T-cell (primary cell): ENCODE data around the gene CXCL16. TPM values are rescaled to one million over a fixed set of nuclear protein-coding genes. Genes with fewer than 3 reads are reported as not detected.
"Not testable (repeated sequence)": the region's sequence is repeated elsewhere in the genome, so short reads cannot be mapped to it uniquely, and the experiment has no call there.

Experiments
- ATAC-seq, 4 experiments: fragments of 200-7000 bp in 3 of 4; fragments of 150-1000 bp in 1 of 4; cut with Tn5 transposase; replicated peaks in 1 of 4; 1 replicate in 3 of 4; 2 replicates in 1 of 4; pipeline ENCODE4 v1.10.0; 2021; ENCODE audit warnings: moderate library complexity in 3 of 4, mild to moderate bottlenecking in 2 of 4, moderate number of reproducible peaks in 1 of 4
- CTCF ChIA-PET, 2 donors: fragments of 300-600 bp; sonication (Branson Sonifier 250); formaldehyde crosslinking; loops; one replicate each; lab custom pipeline; 2022; ENCODE audit warnings: antibody characterized with exemption in 2 of 2; lab: Charles Lee
- POLR2A ChIA-PET, 2 donors: fragments of 300-600 bp; sonication (Branson Sonifier 250); formaldehyde crosslinking; loops; one replicate each; lab custom pipeline; 2022; ENCODE audit warnings: antibody characterized with exemption in 2 of 2; lab: Charles Lee
- DNase-seq, 35 experiments: peaks; one replicate each; pipeline versions ENCODE4 v3.0.0 to v3.0.0-alpha.2; 2013 to 2023
- H3K27ac ChIP-seq: one replicate; pipeline ENCODE4 v1.5.1; 2013; ENCODE audit warnings: low read length
- H3K27me3 ChIP-seq, 2 experiments: replicated peaks in 1 of 2; 1 replicate in 1 of 2; 2 replicates in 1 of 2; pipeline versions ENCODE4 v1.6.1 to v1.7.0; 2013; ENCODE audit warnings: low read length in 1 of 2, mixed read lengths in 1 of 2; ENCODE audit not compliant: control insufficient read depth in 2 of 2, insufficient read depth in 2 of 2; ENCODE audit errors: extremely low read depth in 1 of 2
- H3K36me3 ChIP-seq, 2 donors: 1 replicate in 1 of 2; 2 replicates in 1 of 2; pipeline versions ENCODE4 v1.6.1 to v1.7.0; 2013; ENCODE audit warnings: low read length in 1 of 2; ENCODE audit not compliant: control insufficient read depth in 2 of 2, insufficient read depth in 1 of 2; ENCODE audit errors: extremely low read depth in 1 of 2
- H3K4me1 ChIP-seq, 2 experiments: 1 replicate in 1 of 2; 2 replicates in 1 of 2; pipeline versions ENCODE4 v1.6.1 to v1.7.0; 2013; ENCODE audit warnings: low read length in 2 of 2, mixed read lengths in 1 of 2; ENCODE audit not compliant: insufficient read depth in 2 of 2, control insufficient read depth in 1 of 2; ENCODE audit errors: extremely low read depth in 1 of 2
- H3K4me3 ChIP-seq, 2 donors: 1 replicate in 1 of 2; 2 replicates in 1 of 2; pipeline versions ENCODE4 v1.5.1 to v1.7.0; 2013; ENCODE audit warnings: mild to moderate bottlenecking in 2 of 2, low read length in 1 of 2, moderate library complexity in 1 of 2; ENCODE audit not compliant: control insufficient read depth in 1 of 2; ENCODE audit errors: extremely low read depth in 1 of 2
- H3K9me3 ChIP-seq: 2 replicates; pipeline ENCODE4 v1.7.0; 2013
- H3K27ac Mint-ChIP-seq, 2 donors: one replicate each; pipeline ENCODE4 v1.8.0; 2020 to 2021; ENCODE audit warnings: mild to moderate bottlenecking in 2 of 2, mixed read lengths in 2 of 2
- H3K27me3 Mint-ChIP-seq, 2 donors: one replicate each; pipeline ENCODE4 v1.8.0; 2021 to 2022; ENCODE audit warnings: mixed read lengths in 2 of 2
- H3K36me3 Mint-ChIP-seq: one replicate; pipeline ENCODE4 v1.8.0; 2021; ENCODE audit warnings: mixed read lengths
- H3K4me1 Mint-ChIP-seq, 3 donors: one replicate each; pipeline ENCODE4 v1.8.0; 2020 to 2022; ENCODE audit warnings: mixed read lengths in 3 of 3, mild to moderate bottlenecking in 1 of 3
- H3K4me3 Mint-ChIP-seq, 3 donors: one replicate each; pipeline ENCODE4 v1.8.0; 2020 to 2022; ENCODE audit warnings: mild to moderate bottlenecking in 3 of 3, mixed read lengths in 3 of 3, moderate library complexity in 3 of 3
- H3K9me3 Mint-ChIP-seq, 3 donors: one replicate each; pipeline ENCODE4 v1.8.0; 2020 to 2022; ENCODE audit warnings: mixed read lengths in 3 of 3
- WGBS: methylation state at CpG from one replicate; pipeline ENCODE4 v1.1.5; 2013; ENCODE audit warnings: missing lambda C conversion rate; ENCODE audit not compliant: insufficient coverage; 5-methylcytosine and 5-hydroxymethylcytosine counted together
- total RNA-seq, 35 experiments: library from RNA in 6 of 35; stranded (reverse) in 6 of 35; fragments of 120-200 nt in 1 of 35; gene quantifications; one replicate each; pipeline versions ENCODE4 v1.2.1 to v1.2.4 and lab custom pipeline; 2013 to 2026

Gene CXCL16
- total RNA-seq, 5 donors from 2014 or later (not counting 1 experiment from before 2014, with no cell fraction given) = 2.5 to 11.2 (median 3.1) TPM

- no peaks in the 10 kb centered on the region for H3K9me3 Mint-ChIP-seq
- peaks cover 0 to 39% of the 10 kb centered on the region in 2 donors for H3K36me3 ChIP-seq
- no peaks in the 10 kb centered on the region for H3K9me3 ChIP-seq
- H3K27me3 ChIP-seq = no peaks in the 10 kb centered on the region
- ChIA-PET CTCF (no interaction called here), POLR2A (interaction anchor here in 1 of 2 donors (0.7 kb wide), 1 partner anchor 14 kb away, joined by 3 read pairs; no protein-coding TSS in a partner anchor)
- peaks cover 0 to 14% of the 10 kb centered on the region in 2 experiments for H3K4me1 ChIP-seq
- no peak overlapping the region for H3K4me3 ChIP-seq
- no peak for DNase-seq
- no peak overlapping the region for H3K4me3 Mint-ChIP-seq
- ATAC-seq = no peak
- H3K36me3 Mint-ChIP-seq = peaks cover 44% of the 10 kb centered on the region
- H3K4me1 Mint-ChIP-seq = peaks cover 47 to 52% (median 52%) of the 10 kb centered on the region in 3 donors
- H3K27ac ChIP-seq = no peak overlapping the region
- 100% methylated on average over 1 of the region's 8 CpGs for WGBS
- H3K27ac Mint-ChIP-seq = peak overlapping the region in 1 of 2 donors; percentile 59
- H3K27me3 Mint-ChIP-seq = no peaks in the 10 kb centered on the region
These were observed 48.0 kb downstream of the CXCL16 start for GRCh38 chr17:4691686-4692085.

GRCh38 chr17:4690745-4691144 lies 49.0 kb downstream of the CXCL16 start:
- Mint-ChIP-seq H3K4me1 (peaks cover 41 to 49% (median 47%) of the 10 kb centered on the region in 3 donors), H3K27me3 (no peaks in the 10 kb centered on the region), H3K36me3 (peaks cover 47% of the 10 kb centered on the region), H3K4me3 (no peak overlapping the region), H3K27ac (no peak overlapping the region), H3K9me3 (no peaks in the 10 kb centered on the region)
- H3K9me3 ChIP-seq = no peaks in the 10 kb centered on the region
- POLR2A ChIA-PET = no interaction called here
- WGBS = no CpG with 5 or more reads among the region's 2 CpGs
- H3K36me3 ChIP-seq = peaks cover 0 to 42% of the 10 kb centered on the region in 2 donors
- CTCF ChIA-PET = no interaction called here
- H3K27ac ChIP-seq = no peak overlapping the region
- H3K27me3 ChIP-seq = no peaks in the 10 kb centered on the region
- ATAC-seq (no peak), DNase-seq (no peak)
- no peak overlapping the region for H3K4me3 ChIP-seq
- H3K4me1 ChIP-seq = peaks cover 0 to 7% of the 10 kb centered on the region in 2 experiments

DNA sequence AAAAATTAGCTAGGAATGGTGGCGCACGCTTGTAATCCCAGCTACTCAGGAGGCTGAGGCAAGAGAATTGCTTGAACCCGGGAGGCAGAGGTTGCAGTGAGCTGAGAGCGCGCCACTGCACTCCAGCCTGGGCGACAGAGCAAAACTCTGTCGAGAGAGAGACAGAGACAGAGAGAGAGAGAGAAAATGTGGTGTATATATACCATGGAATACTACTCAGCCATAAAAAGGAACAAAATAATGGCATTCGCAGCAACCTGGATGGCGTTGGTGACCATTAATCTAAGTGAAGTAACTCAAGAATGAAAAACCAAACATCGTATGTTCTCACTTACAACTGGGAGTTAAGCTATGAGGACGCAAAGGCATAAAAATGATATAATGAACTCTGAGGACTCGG lies 49.9 kb downstream of the CXCL16 start:
- H3K9me3 Mint-ChIP-seq = not testable (repeated sequence)
- WGBS = no CpG with 5 or more reads among the region's 12 CpGs

GRCh38 chr17:4683739-4684138 lies 56.0 kb downstream of the CXCL16 start:
- H3K27me3 ChIP-seq, H3K27ac ChIP-seq, H3K4me1 ChIP-seq, H3K27ac Mint-ChIP-seq, ATAC-seq, H3K9me3 Mint-ChIP-seq, CTCF ChIA-PET, H3K27me3 Mint-ChIP-seq, H3K4me3 Mint-ChIP-seq, H3K9me3 ChIP-seq, H3K4me3 ChIP-seq, POLR2A ChIA-PET, DNase-seq: not testable (repeated sequence)
- peaks cover 57% of the 10 kb centered on the region for H3K36me3 Mint-ChIP-seq
- WGBS = 100% methylated on average over 3 of the region's 5 CpGs
- H3K36me3 ChIP-seq = peaks cover 5 to 57% of the 10 kb centered on the region in 2 donors
- H3K4me1 Mint-ChIP-seq = peaks cover 16 to 27% (median 17%) of the 10 kb centered on the region in 3 donors

More for the DNA sequence above, 49.9 kb downstream of the CXCL16 start:
- Mint-ChIP-seq H3K4me1 (peaks cover 39 to 50% (median 44%) of the 10 kb centered on the region in 3 donors), H3K36me3 (peaks cover 54% of the 10 kb centered on the region)
- DNase-seq, H3K4me3 ChIP-seq, H3K27ac Mint-ChIP-seq, H3K27me3 ChIP-seq, H3K9me3 ChIP-seq, POLR2A ChIA-PET, ATAC-seq, H3K27ac ChIP-seq, H3K27me3 Mint-ChIP-seq, CTCF ChIA-PET, H3K4me3 Mint-ChIP-seq, H3K4me1 ChIP-seq: not testable (repeated sequence)
- H3K36me3 ChIP-seq = peaks cover 5 to 49% of the 10 kb centered on the region in 2 donors

Other genes with a start within 250 kb of the CXCL16 start
- gene SPNS2, start 241.0 kb downstream of the CXCL16 start, total RNA-seq = under 1 TPM; 0.30 to 0.75 (median 0.53) TPM
- 100 to 1,000 TPM in 1 of 5 donors, 10 to 100 TPM in 4; 57.0 to 102 (median 94.2) TPM for gene MYBBP1A, start 184.5 kb downstream of the CXCL16 start, total RNA-seq
- not detected for gene GGT6, start 179.4 kb downstream of the CXCL16 start, total RNA-seq
- not detected for gene SMTNL2, start 155.4 kb downstream of the CXCL16 start, total RNA-seq
- gene ALOX15, start 98.2 kb downstream of the CXCL16 start, total RNA-seq = under 1 TPM in 1 of 5 donors, not detected in 4; 0.13 TPM
- gene PELP1, start 35.8 kb downstream of the CXCL16 start, total RNA-seq = 10 to 100 TPM; 50.0 to 88.3 (median 85.0) TPM
- gene ARRB2, start 29.3 kb downstream of the CXCL16 start, total RNA-seq = 100 to 1,000 TPM; 247 to 374 (median 325) TPM
- gene MED11, start 8.5 kb downstream of the CXCL16 start, total RNA-seq = 10 to 100 TPM in 4 of 5 donors, 1 to 10 TPM in 1; 9.0 to 33.1 (median 28.6) TPM
- 1 to 10 TPM in 1 of 5 donors, under 1 TPM in 4; 0.29 to 1.4 (median 0.44) TPM for gene ZMYND15, start 95 bp downstream of the CXCL16 start, total RNA-seq
- gene TM4SF5, start 32.0 kb upstream of the CXCL16 start, total RNA-seq = not detected
- gene VMO1, start 46.4 kb upstream of the CXCL16 start, total RNA-seq = under 1 TPM in 4 of 5 donors, not detected in 1; 0.38 to 0.82 (median 0.59) TPM
- not detected for gene GLTPD2, start 49.0 kb upstream of the CXCL16 start, total RNA-seq
- 10 to 100 TPM; 45.7 to 63.5 (median 57.0) TPM for gene PSMB6, start 56.2 kb upstream of the CXCL16 start, total RNA-seq
- 10 to 100 TPM; 24.2 to 41.7 (median 31.4) TPM for gene PLD2, start 67.2 kb upstream of the CXCL16 start, total RNA-seq
- 100 to 1,000 TPM; 156 to 189 (median 164) TPM for gene MINK1, start 93.4 kb upstream of the CXCL16 start, total RNA-seq
- gene C17orf107, start 159.6 kb upstream of the CXCL16 start, total RNA-seq = 10 to 100 TPM in 2 of 5 donors, 1 to 10 TPM in 3; 3.1 to 41.1 (median 4.1) TPM
- gene CHRNE, start 163.2 kb upstream of the CXCL16 start, total RNA-seq = 1 to 10 TPM in 3 of 5 donors, under 1 TPM in 2; 0.73 to 3.5 (median 1.3) TPM
- under 1 TPM in 1 of 5 donors, not detected in 4; 0.40 TPM for gene GP1BA, start 192.3 kb upstream of the CXCL16 start, total RNA-seq
- 10 to 100 TPM; 30.9 to 51.6 (median 47.0) TPM for gene SLC25A11, start 200.1 kb upstream of the CXCL16 start, total RNA-seq
- 100 to 1,000 TPM; 109 to 158 (median 135) TPM for gene RNF167, start 200.3 kb upstream of the CXCL16 start, total RNA-seq
- gene PFN1, start 208.6 kb upstream of the CXCL16 start, total RNA-seq = 100 to 1,000 TPM; 654 to 853 (median 744) TPM
- gene ENO3, start 211.2 kb upstream of the CXCL16 start, total RNA-seq = 10 to 100 TPM; 31.0 to 38.4 (median 36.3) TPM
- gene SPAG7, start 227.9 kb upstream of the CXCL16 start, total RNA-seq = 10 to 100 TPM; 36.4 to 65.6 (median 55.8) TPM
- 10 to 100 TPM; 59.8 to 82.8 (median 72.0) TPM for gene CAMTA2, start 247.7 kb upstream of the CXCL16 start, total RNA-seq